GM21423 (cell line): ENCODE measurements around the gene ATRX.
"Not testable (repeated sequence)": the region's sequence is repeated elsewhere in the genome, so short reads cannot be mapped to it uniquely, and the experiment has no call there.

Source experiments
- ATAC-seq: cut with Tn5 transposase; IDR thresholded peaks from one replicate; pipeline ENCODE4 v1.9.1; 2021; ENCODE audit warnings: mild to moderate bottlenecking, moderate library complexity; ENCODE audit not compliant: unreplicated experiment

Gene ATRX

GRCh38 chrX:77785486-77786364 lies at the start of gene ATRX:
Gene ATRX (minus strand): TSS chrX:77786216. CDS start chrX:77786001, 215 bp downstream.
- ATAC-seq = peak; percentile 95

- not testable (repeated sequence) for ATAC-seq
Observed at GRCh38 chrX:77831544-77831943, 45.5 kb upstream of the ATRX start.

- ATAC-seq = not testable (repeated sequence)
Observed at GRCh38 chrX:77821989-77822388, 36.0 kb upstream of the ATRX start.

- no peak for ATAC-seq
Observed at GRCh38 chrX:77820091-77820727, 34.2 kb upstream of the ATRX start.

GRCh38 chrX:77814210-77814609 lies 28.2 kb upstream of the ATRX start:
- ATAC-seq = no peak

GRCh38 chrX:77802201-77802600 lies 16.2 kb upstream of the ATRX start:
- no peak for ATAC-seq

GRCh38 chrX:77795124-77795523 lies 9.1 kb upstream of the ATRX start:
- no peak for ATAC-seq

GRCh38 chrX:77793946-77794345 lies 7.9 kb upstream of the ATRX start:
- ATAC-seq = no peak

GRCh38 chrX:77788050-77788449 lies 2.0 kb upstream of the ATRX start:
- ATAC-seq = no peak

GRCh38 chrX:77786365-77786680 lies 307 bp upstream of the ATRX start:
- peak; percentile 8 for ATAC-seq

- ATAC-seq = no peak
Observed at GRCh38 chrX:77779695-77780094, 6.3 kb downstream of the ATRX start.

- ATAC-seq = no peak
Observed at GRCh38 chrX:77776659-77777058, 9.4 kb downstream of the ATRX start.

- ATAC-seq = no peak
Observed at GRCh38 chrX:77771601-77772000, 14.4 kb downstream of the ATRX start.

GRCh38 chrX:77768787-77769186 lies 17.2 kb downstream of the ATRX start:
- ATAC-seq = no peak

GRCh38 chrX:77766212-77766611 lies 19.8 kb downstream of the ATRX start:
- ATAC-seq = not testable (repeated sequence)

GRCh38 chrX:77755561-77755960 lies 30.5 kb downstream of the ATRX start:
- ATAC-seq = no peak

GRCh38 chrX:77753942-77754341 lies 32.1 kb downstream of the ATRX start:
- ATAC-seq = not testable (repeated sequence)

- ATAC-seq = no peak
Observed at GRCh38 chrX:77749695-77750094, 36.3 kb downstream of the ATRX start.

- ATAC-seq = no peak
Observed at GRCh38 chrX:77743720-77744119, 42.3 kb downstream of the ATRX start.

- no peak for ATAC-seq
Observed at GRCh38 chrX:77742788-77743476, 43.1 kb downstream of the ATRX start.

- no peak for ATAC-seq
Observed at GRCh38 chrX:77740376-77740905, 45.6 kb downstream of the ATRX start.

- no peak for ATAC-seq
Observed at GRCh38 chrX:77733342-77733741, 52.7 kb downstream of the ATRX start.
